Endothelial cell of umbilical vein (primary cell): ENCODE results near the gene ARPC2.

Source experiments
- EZH2 ChIP-seq: IDR thresholded peaks from 2 replicates; pipeline ENCODE4 v1.6.1; 2012; ENCODE audit warnings: borderline replicate concordance, low read depth, mild to moderate bottlenecking, moderate library complexity, low read length, inconsistent platforms; ENCODE audit not compliant: severe bottlenecking
- FOS ChIP-seq: IDR thresholded peaks from 2 replicates; pipeline ENCODE4 v1.6.1; 2011; ENCODE audit warnings: mild to moderate bottlenecking, low read length, moderate library complexity, borderline replicate concordance; ENCODE audit not compliant: insufficient read depth
- GATA2 ChIP-seq: IDR thresholded peaks from 2 replicates; pipeline ENCODE4 v1.7.0; 2011; ENCODE audit warnings: low read depth, mild to moderate bottlenecking, moderate library complexity, mixed read lengths, low read length; ENCODE audit not compliant: insufficient read length, insufficient read depth
- MYC ChIP-seq: IDR thresholded peaks from one replicate; pipeline ENCODE4 v1.6.1; 2011; ENCODE audit warnings: mild to moderate bottlenecking, low read depth, low read length
- POLR2A ChIP-seq: IDR thresholded peaks from 2 replicates; pipeline ENCODE4 v1.6.1; 2012; ENCODE audit warnings: low read depth, mild to moderate bottlenecking, control low read depth, low read length
- POLR2AphosphoS5 ChIP-seq: IDR thresholded peaks from 2 replicates; pipeline ENCODE4 v1.6.1; 2012; ENCODE audit warnings: low read depth, mild to moderate bottlenecking, control low read depth, low read length, moderate library complexity; ENCODE audit not compliant: insufficient read depth
- TF ChIP-seq, protein P1 (sequence below), 2 donors: IDR thresholded peaks; 1 replicate in 1 of 2; 2 replicates in 1 of 2; pipeline ENCODE4 v1.5.1; 2011; ENCODE audit warnings: low read length in 2 of 2, mild to moderate bottlenecking in 2 of 2, moderate library complexity in 2 of 2, control low read depth in 1 of 2, inconsistent platforms in 1 of 2, low read depth in 1 of 2; ENCODE audit not compliant: insufficient read depth in 1 of 2; ENCODE audit errors: extremely low read depth in 1 of 2
- TF ChIP-seq, protein P2 (sequence below): IDR thresholded peaks from 2 replicates; pipeline ENCODE4 v1.6.1; 2011; ENCODE audit not compliant: insufficient read depth, insufficient read length

DNA sequence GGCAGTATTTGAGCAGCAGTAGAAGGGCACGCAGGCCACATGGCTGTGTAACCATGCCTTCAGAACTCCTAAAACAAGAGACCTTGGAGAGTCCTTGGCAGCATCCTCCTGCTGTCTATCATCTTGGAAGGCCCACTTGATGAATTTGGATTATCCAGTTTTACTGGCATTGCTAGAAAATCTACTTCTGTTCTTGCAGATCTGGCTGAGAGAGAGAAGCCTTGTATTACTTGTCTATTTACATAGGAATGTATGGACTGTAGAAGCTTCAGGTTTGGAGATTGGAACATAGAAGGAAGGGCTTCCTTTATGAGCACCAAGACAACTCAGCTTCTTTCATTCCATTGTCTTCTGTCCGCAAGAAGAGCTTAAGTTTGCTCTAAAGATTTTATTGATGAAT lies 27.7 kb downstream of the ARPC2 start:
- TF ChIP-seq POLR2AphosphoS5, result no peak
- TF ChIP-seq POLR2A, result no peak
- TF ChIP-seq, protein P1, sequence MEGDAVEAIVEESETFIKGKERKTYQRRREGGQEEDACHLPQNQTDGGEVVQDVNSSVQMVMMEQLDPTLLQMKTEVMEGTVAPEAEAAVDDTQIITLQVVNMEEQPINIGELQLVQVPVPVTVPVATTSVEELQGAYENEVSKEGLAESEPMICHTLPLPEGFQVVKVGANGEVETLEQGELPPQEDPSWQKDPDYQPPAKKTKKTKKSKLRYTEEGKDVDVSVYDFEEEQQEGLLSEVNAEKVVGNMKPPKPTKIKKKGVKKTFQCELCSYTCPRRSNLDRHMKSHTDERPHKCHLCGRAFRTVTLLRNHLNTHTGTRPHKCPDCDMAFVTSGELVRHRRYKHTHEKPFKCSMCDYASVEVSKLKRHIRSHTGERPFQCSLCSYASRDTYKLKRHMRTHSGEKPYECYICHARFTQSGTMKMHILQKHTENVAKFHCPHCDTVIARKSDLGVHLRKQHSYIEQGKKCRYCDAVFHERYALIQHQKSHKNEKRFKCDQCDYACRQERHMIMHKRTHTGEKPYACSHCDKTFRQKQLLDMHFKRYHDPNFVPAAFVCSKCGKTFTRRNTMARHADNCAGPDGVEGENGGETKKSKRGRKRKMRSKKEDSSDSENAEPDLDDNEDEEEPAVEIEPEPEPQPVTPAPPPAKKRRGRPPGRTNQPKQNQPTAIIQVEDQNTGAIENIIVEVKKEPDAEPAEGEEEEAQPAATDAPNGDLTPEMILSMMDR (IDR thresholded peaks at IDR 0.05; ENCODE audit: extremely low read depth in 1 of 2, insufficient read depth in 1 of 2, low read depth in 1 of 2, low read length in 2 of 2), result no peak
- TF ChIP-seq, protein P2, sequence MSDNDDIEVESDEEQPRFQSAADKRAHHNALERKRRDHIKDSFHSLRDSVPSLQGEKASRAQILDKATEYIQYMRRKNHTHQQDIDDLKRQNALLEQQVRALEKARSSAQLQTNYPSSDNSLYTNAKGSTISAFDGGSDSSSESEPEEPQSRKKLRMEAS, result no peak
- TF ChIP-seq MYC, result no peak
- TF ChIP-seq EZH2, result no peak
- no peak for TF ChIP-seq GATA2
- TF ChIP-seq FOS, result no peak
